ENCODE measurements around the gene C10orf62.

GRCh38 chr10:97567891-97568290, 21.6 kb upstream of the C10orf62 start:
- no peak for TF ChIP-seq ZNF121 (CRISPR knock-in tag; IDR thresholded peaks at IDR 0.05)
- TF ChIP-seq GABPB1 (CRISPR knock-in tag; IDR thresholded peaks at IDR 0.05) = no peak
- no peak for TF ChIP-seq CREB1 (CRISPR knock-in tag; IDR thresholded peaks at IDR 0.05)
- TF ChIP-seq CTCF (IDR thresholded peaks at IDR 0.05) = no peak
- no peak for TF ChIP-seq E2F1 (CRISPR knock-in tag; IDR thresholded peaks at IDR 0.05)

Data from WTC11 (cell line).